HepG2 (cell line): ENCODE data around the gene SRPRB. TPM values are rescaled to one million over a fixed set of nuclear protein-coding genes. Genes with fewer than 3 reads are reported as not detected.

Experiments
- GABPB1 ChIP-seq: IDR thresholded peaks from 2 replicates; pipeline ENCODE4 v1.6.1; 2016; ENCODE audit warnings: mild to moderate bottlenecking, missing genetic modification reagents, moderate library complexity, missing compliant biosample characterization
- KDM3A ChIP-seq: IDR thresholded peaks from 2 replicates; pipeline ENCODE4 v1.6.1; 2018; ENCODE audit warnings: low read depth, missing compliant biosample characterization
- KLF12 ChIP-seq: sonication (generic); formaldehyde crosslinking; IDR thresholded peaks from 2 replicates; pipeline ENCODE4 v1.4.0; 2020; ENCODE audit warnings: missing genetic modification reagents, borderline replicate concordance
- KMT2B ChIP-seq: IDR thresholded peaks from 2 replicates; pipeline ENCODE4 v1.6.1; 2016; ENCODE audit warnings: missing genetic modification reagents, missing compliant biosample characterization
- PAX8 ChIP-seq: sonication (generic); formaldehyde crosslinking; IDR thresholded peaks from 2 replicates; pipeline ENCODE4 v1.8.0; 2022; ENCODE audit warnings: mild to moderate bottlenecking, missing genetic modification reagents, borderline replicate concordance
- SMAD1 ChIP-seq: sonication (generic); formaldehyde crosslinking; IDR thresholded peaks from 2 replicates; pipeline ENCODE4 v1.4.0; 2020; ENCODE audit warnings: missing genetic modification reagents, low read depth, mild to moderate bottlenecking, borderline replicate concordance
- ZNF225 ChIP-seq: sonication (generic); formaldehyde crosslinking; IDR thresholded peaks from 2 replicates; pipeline ENCODE4 v1.4.0; 2020; ENCODE audit warnings: mild to moderate bottlenecking, missing genetic modification reagents
- ZNF260 ChIP-seq: sonication (generic); formaldehyde crosslinking; IDR thresholded peaks from 2 replicates; pipeline ENCODE4 v1.4.0; 2020; ENCODE audit warnings: missing genetic modification reagents, low read depth, mild to moderate bottlenecking, borderline replicate concordance
- ZNF616 ChIP-seq: sonication (generic); formaldehyde crosslinking; IDR thresholded peaks from 2 replicates; pipeline ENCODE4 v1.5.0; 2020; ENCODE audit warnings: low read depth, mild to moderate bottlenecking, missing genetic modification reagents
- polyA plus RNA-seq, 8 experiments: library from polyadenylated mRNA; depleted of rRNA in 3 of 8; stranded (reverse) in 7 of 8; unstranded in 1 of 8; fragments of >200 nt; fragmentation: Illumina TruSeq in 4 of 8; extraction: Trizol in 4 of 8; gene quantifications; 2 replicates each; pipeline versions ENCODE4 v1.2.1 to v1.2.3, GENCODE V29; 2011 to 2016; ENCODE audit warnings: low read depth in 4 of 8, missing spikeins in 1 of 8, mixed read lengths in 1 of 8; ENCODE audit not compliant: insufficient read depth in 1 of 8
- total RNA-seq, 5 experiments: library from RNA; depleted of rRNA; stranded (reverse); fragments of >200 nt; fragmentation: Illumina TruSeq; extraction: Trizol; gene quantifications; 2 replicates each; pipeline ENCODE4 v1.2.3, GENCODE V29; 2016; ENCODE audit warnings: low read depth in 1 of 5
- TF ChIP-seq, protein P1 (sequence below): sonication (generic); formaldehyde crosslinking; IDR thresholded peaks from 2 replicates; pipeline ENCODE4 v1.4.0; 2020; ENCODE audit warnings: missing genetic modification reagents, borderline replicate concordance
- TF ChIP-seq, protein P2 (sequence below): sonication (generic); formaldehyde crosslinking; IDR thresholded peaks from 2 replicates; pipeline ENCODE4 v1.4.0; 2020; ENCODE audit warnings: missing genetic modification reagents
- TF ChIP-seq, protein P3 (sequence below), 2 experiments: sonication (generic) in 1 of 2; formaldehyde crosslinking in 1 of 2; IDR thresholded peaks; 2 replicates each; pipeline versions ENCODE4 v1.4.0 to v1.6.1; 2016 to 2020; ENCODE audit warnings: borderline replicate concordance in 1 of 2, low read depth in 1 of 2, mild to moderate bottlenecking in 1 of 2, missing genetic modification reagents in 1 of 2

SRPRB gene
- total and polyA plus RNA-seq, 2 of the 13 experiments (the other 11 are each of a cell fraction or from before 2014, with no cell fraction given), result 41.0 to 111 TPM

DNA sequence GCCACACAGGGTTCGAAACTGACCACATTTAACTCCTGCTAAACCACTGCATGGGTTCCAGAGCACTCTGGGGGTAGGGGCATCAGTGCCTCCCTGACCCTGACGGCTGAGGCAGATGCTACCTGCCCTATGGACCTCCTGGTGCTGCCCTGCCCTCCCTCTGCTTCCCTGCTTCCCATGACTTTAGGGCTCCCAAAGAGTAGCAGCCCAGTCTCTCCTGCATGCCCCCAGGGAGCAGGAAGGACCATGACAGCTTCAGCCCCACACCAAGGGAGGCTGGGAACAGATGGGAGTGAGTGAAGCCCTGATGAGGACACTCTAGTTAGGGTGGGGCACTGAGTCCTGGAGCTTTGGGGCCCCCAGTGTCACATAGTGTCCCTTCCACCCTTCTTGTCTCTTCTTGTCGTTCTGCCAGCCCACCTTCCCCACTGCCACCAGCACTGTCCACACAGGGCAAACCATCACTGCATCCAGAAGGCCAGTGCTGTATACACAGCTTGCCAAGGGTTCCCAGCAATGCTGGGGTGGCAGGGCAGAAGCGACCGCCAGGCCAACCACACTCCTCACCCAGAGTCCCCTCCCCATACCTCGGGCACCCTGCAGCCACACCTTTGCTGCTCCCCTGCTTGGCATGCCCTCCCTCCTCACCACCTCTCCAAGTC, 31.0 kb downstream of the SRPRB start (continued):
- TF ChIP-seq, protein P1, sequence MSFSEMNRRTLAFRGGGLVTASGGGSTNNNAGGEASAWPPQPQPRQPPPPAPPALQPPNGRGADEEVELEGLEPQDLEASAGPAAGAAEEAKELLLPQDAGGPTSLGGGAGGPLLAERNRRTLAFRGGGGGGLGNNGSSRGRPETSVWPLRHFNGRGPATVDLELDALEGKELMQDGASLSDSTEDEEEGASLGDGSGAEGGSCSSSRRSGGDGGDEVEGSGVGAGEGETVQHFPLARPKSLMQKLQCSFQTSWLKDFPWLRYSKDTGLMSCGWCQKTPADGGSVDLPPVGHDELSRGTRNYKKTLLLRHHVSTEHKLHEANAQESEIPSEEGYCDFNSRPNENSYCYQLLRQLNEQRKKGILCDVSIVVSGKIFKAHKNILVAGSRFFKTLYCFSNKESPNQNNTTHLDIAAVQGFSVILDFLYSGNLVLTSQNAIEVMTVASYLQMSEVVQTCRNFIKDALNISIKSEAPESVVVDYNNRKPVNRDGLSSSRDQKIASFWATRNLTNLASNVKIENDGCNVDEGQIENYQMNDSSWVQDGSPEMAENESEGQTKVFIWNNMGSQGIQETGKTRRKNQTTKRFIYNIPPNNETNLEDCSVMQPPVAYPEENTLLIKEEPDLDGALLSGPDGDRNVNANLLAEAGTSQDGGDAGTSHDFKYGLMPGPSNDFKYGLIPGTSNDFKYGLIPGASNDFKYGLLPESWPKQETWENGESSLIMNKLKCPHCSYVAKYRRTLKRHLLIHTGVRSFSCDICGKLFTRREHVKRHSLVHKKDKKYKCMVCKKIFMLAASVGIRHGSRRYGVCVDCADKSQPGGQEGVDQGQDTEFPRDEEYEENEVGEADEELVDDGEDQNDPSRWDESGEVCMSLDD (CRISPR knock-in tag), result no peak
- no peak for TF ChIP-seq PAX8 (CRISPR knock-in tag)
- TF ChIP-seq KMT2B (CRISPR knock-in tag), result no peak
- no peak for TF ChIP-seq GABPB1 (CRISPR knock-in tag)
- TF ChIP-seq, protein P2, sequence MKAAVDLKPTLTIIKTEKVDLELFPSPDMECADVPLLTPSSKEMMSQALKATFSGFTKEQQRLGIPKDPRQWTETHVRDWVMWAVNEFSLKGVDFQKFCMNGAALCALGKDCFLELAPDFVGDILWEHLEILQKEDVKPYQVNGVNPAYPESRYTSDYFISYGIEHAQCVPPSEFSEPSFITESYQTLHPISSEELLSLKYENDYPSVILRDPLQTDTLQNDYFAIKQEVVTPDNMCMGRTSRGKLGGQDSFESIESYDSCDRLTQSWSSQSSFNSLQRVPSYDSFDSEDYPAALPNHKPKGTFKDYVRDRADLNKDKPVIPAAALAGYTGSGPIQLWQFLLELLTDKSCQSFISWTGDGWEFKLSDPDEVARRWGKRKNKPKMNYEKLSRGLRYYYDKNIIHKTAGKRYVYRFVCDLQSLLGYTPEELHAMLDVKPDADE (CRISPR knock-in tag), result no peak
- TF ChIP-seq ZNF616 (CRISPR knock-in tag), result no peak
- no peak for TF ChIP-seq ZNF260 (CRISPR knock-in tag)
- TF ChIP-seq SMAD1, result no peak
- TF ChIP-seq, protein P3, sequence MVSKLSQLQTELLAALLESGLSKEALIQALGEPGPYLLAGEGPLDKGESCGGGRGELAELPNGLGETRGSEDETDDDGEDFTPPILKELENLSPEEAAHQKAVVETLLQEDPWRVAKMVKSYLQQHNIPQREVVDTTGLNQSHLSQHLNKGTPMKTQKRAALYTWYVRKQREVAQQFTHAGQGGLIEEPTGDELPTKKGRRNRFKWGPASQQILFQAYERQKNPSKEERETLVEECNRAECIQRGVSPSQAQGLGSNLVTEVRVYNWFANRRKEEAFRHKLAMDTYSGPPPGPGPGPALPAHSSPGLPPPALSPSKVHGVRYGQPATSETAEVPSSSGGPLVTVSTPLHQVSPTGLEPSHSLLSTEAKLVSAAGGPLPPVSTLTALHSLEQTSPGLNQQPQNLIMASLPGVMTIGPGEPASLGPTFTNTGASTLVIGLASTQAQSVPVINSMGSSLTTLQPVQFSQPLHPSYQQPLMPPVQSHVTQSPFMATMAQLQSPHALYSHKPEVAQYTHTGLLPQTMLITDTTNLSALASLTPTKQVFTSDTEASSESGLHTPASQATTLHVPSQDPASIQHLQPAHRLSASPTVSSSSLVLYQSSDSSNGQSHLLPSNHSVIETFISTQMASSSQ (IDR thresholded peaks at IDR 0.05; ENCODE audit: low read depth), result no peak
- TF ChIP-seq, protein P3 (CRISPR knock-in tag; IDR thresholded peaks at IDR 0.05; ENCODE audit: borderline replicate concordance), result no peak
- no peak for TF ChIP-seq KLF12 (CRISPR knock-in tag)
- no peak for TF ChIP-seq KDM3A (CRISPR knock-in tag)
- TF ChIP-seq ZNF225, result no peak
